Caco-2 (cell line): ENCODE results near the gene PLCB2. TPM values are rescaled to one million over a fixed set of nuclear protein-coding genes. Genes with fewer than 3 reads are reported as not detected.

Source experiments
- BruUV-seq: library from RNA; stranded (reverse); fragments of 400-500 nt; replicated peaks from 2 replicates; lab custom pipeline; 2021; lab: Mats Ljungman, UMichigan
- CTCF ChIA-PET: fragments of 300-600 bp; sonication (Branson Sonifier 250); formaldehyde crosslinking; loops from one replicate; lab custom pipeline; 2022; ENCODE audit warnings: antibody characterized with exemption; lab: Charles Lee
- POLR2A ChIA-PET: fragments of 300-600 bp; sonication (Branson Sonifier 250); formaldehyde crosslinking; loops from one replicate; lab custom pipeline; 2022; ENCODE audit warnings: antibody characterized with exemption; lab: Charles Lee
- DNase-seq, 2 experiments: peaks; one replicate each; pipeline versions ENCODE4 v3.0.0 to v3.0.0-alpha.2; 2020 to 2022
- H3K27me3 ChIP-seq: replicated peaks from 2 replicates; pipeline ENCODE4 v1.6.0; 2011; ENCODE audit warnings: low read length; ENCODE audit not compliant: control insufficient read depth, insufficient read depth
- H3K36me3 ChIP-seq: 2 replicates; pipeline ENCODE4 v1.5.1; 2011; ENCODE audit warnings: low read length; ENCODE audit not compliant: control insufficient read depth, insufficient read depth
- H3K4me1 ChIP-seq: fragments of 250-450 bp; sonication (Bioruptor Pico); 2 replicates; pipeline ENCODE4 v1.5.1; 2020; ENCODE audit warnings: mild to moderate bottlenecking
- H3K4me3 ChIP-seq: 2 replicates; pipeline ENCODE4 v1.5.1; 2011; ENCODE audit warnings: low read depth, mild to moderate bottlenecking, control low read depth, low read length
- H3K9me3 ChIP-seq: fragments of 250-450 bp; sonication (Bioruptor Pico); 2 replicates; pipeline ENCODE4 v1.5.1; 2020; ENCODE audit warnings: mild to moderate bottlenecking, moderate library complexity
- H3K27ac Mint-ChIP-seq: one replicate; pipeline ENCODE4 v1.8.0; 2022; ENCODE audit warnings: mixed read lengths; ENCODE audit not compliant: unreplicated experiment
- H3K27me3 Mint-ChIP-seq: one replicate; pipeline ENCODE4 v1.8.0; 2022; ENCODE audit warnings: mixed read lengths; ENCODE audit not compliant: insufficient read depth, unreplicated experiment
- H3K36me3 Mint-ChIP-seq: one replicate; pipeline ENCODE4 v1.8.0; 2022; ENCODE audit warnings: mild to moderate bottlenecking, mixed read lengths; ENCODE audit not compliant: insufficient read depth, unreplicated experiment
- H3K4me1 Mint-ChIP-seq: one replicate; pipeline ENCODE4 v1.8.0; 2022; ENCODE audit warnings: low read depth, mixed read lengths; ENCODE audit not compliant: unreplicated experiment
- H3K4me3 Mint-ChIP-seq: one replicate; pipeline ENCODE4 v1.8.0; 2022; ENCODE audit warnings: mild to moderate bottlenecking, moderate library complexity, mixed read lengths; ENCODE audit not compliant: unreplicated experiment
- H3K9me3 Mint-ChIP-seq: one replicate; pipeline ENCODE4 v1.8.0; 2022; ENCODE audit warnings: mixed read lengths; ENCODE audit not compliant: unreplicated experiment
- CTCF ChIP-seq, 2 experiments: fragments of 200-600 bp in 1 of 2; IDR thresholded peaks; 1 replicate in 1 of 2; 2 replicates in 1 of 2; pipeline versions ENCODE4 v1.5.1 to v1.8.0; 2011 to 2022; ENCODE audit warnings: antibody characterized with exemption in 1 of 2, control low read depth in 1 of 2, inconsistent platforms in 1 of 2, low read depth in 1 of 2, low read length in 1 of 2, mild to moderate bottlenecking in 1 of 2, moderate library complexity in 1 of 2; ENCODE audit not compliant: insufficient read depth in 1 of 2, severe bottlenecking in 1 of 2, unreplicated experiment in 1 of 2
- intact Hi-C: fragments of 100-400 bp; cut with micrococcal nuclease; formaldehyde crosslinking; loops from one replicate; pipeline ENCODE4 v1.10.0; 2022; ENCODE audit not compliant: unreplicated experiment
- total RNA-seq: library from RNA; stranded (reverse); gene quantifications from 2 replicates; pipeline ENCODE4 v1.2.3, GENCODE V29; 2022

PLCB2 gene
- total RNA-seq, 1 experiment from 2014 or later, result 4.7 TPM

GRCh38 chr15:40242213-40242599, 65.5 kb downstream of the PLCB2 start:
- Histone ChIP-seq H3K4me3 (no peak overlapping the region), H3K9me3 (no peaks in the 10 kb centered on the region), H3K36me3 (no peaks in the 10 kb centered on the region), H3K27me3 (no peaks in the 10 kb centered on the region), H3K4me1 (peaks cover 25% of the 10 kb centered on the region)
- no peak for TF ChIP-seq CTCF (IDR thresholded peaks at IDR 0.05; ENCODE audit: insufficient read depth in 1 of 2, low read depth in 1 of 2, low read length in 1 of 2, severe bottlenecking in 1 of 2, unreplicated experiment in 1 of 2)
- CTCF ChIA-PET, result no interaction called here
- DNase-seq, result no peak
- Mint-ChIP-seq H3K36me3 (no peaks in the 10 kb centered on the region), H3K9me3 (no peaks in the 10 kb centered on the region), H3K27me3 (no peaks in the 10 kb centered on the region), H3K4me3 (no peak overlapping the region), H3K4me1 (peaks cover 7% of the 10 kb centered on the region), H3K27ac (peak overlapping the region; percentile 44)
- BruUV-seq, result no TSS peak
- POLR2A ChIA-PET, result no interaction called here
- intact Hi-C loops, result no loop called here

- Histone ChIP-seq H3K9me3 (no peaks in the 10 kb centered on the region), H3K27me3 (no peaks in the 10 kb centered on the region), H3K4me1 (peaks cover 25% of the 10 kb centered on the region), H3K36me3 (no peaks in the 10 kb centered on the region), H3K4me3 (no peak overlapping the region)
- no peak for DNase-seq
- Mint-ChIP-seq H3K27ac (no peak overlapping the region), H3K27me3 (no peaks in the 10 kb centered on the region), H3K4me1 (peaks cover 7% of the 10 kb centered on the region), H3K4me3 (no peak overlapping the region), H3K36me3 (no peaks in the 10 kb centered on the region), H3K9me3 (no peaks in the 10 kb centered on the region)
- intact Hi-C loops, result no loop called here
- no TSS peak for BruUV-seq
- ChIA-PET POLR2A (no interaction called here), CTCF (no interaction called here)
- TF ChIP-seq CTCF (IDR thresholded peaks at IDR 0.05; ENCODE audit: insufficient read depth in 1 of 2, low read depth in 1 of 2, low read length in 1 of 2, severe bottlenecking in 1 of 2, unreplicated experiment in 1 of 2), result no peak
Observed at GRCh38 chr15:40241269-40242212, 66.2 kb downstream of the PLCB2 start.

GRCh38 chr15:40240619-40241221, 67.0 kb downstream of the PLCB2 start:
- BruUV-seq, result no TSS peak
- DNase-seq, result no peak
- ChIA-PET CTCF (no interaction called here), POLR2A (no interaction called here)
- H3K27me3 Mint-ChIP-seq, result no peaks in the 10 kb centered on the region
- H3K36me3 Mint-ChIP-seq, result no peaks in the 10 kb centered on the region
- H3K4me1 Mint-ChIP-seq, result peaks cover 7% of the 10 kb centered on the region
- intact Hi-C loops, result no loop called here
- peaks cover 18% of the 10 kb centered on the region for H3K4me1 ChIP-seq
- no peak overlapping the region for H3K4me3 ChIP-seq
- TF ChIP-seq CTCF (IDR thresholded peaks at IDR 0.05; ENCODE audit: insufficient read depth in 1 of 2, low read depth in 1 of 2, low read length in 1 of 2, severe bottlenecking in 1 of 2, unreplicated experiment in 1 of 2), result no peak
- H3K27ac Mint-ChIP-seq, result no peak overlapping the region
- no peaks in the 10 kb centered on the region for H3K36me3 ChIP-seq
- H3K27me3 ChIP-seq, result no peaks in the 10 kb centered on the region
- no peak overlapping the region for H3K4me3 Mint-ChIP-seq
- H3K9me3 ChIP-seq, result no peaks in the 10 kb centered on the region
- H3K9me3 Mint-ChIP-seq, result no peaks in the 10 kb centered on the region
